ENCODE results near the gene MAP3K10.
A peak's percentile ranks its signal among the peaks of the same experiment; 100 is the strongest.
"Not testable (repeated sequence)": the region's sequence is repeated elsewhere in the genome, so short reads cannot be mapped to it uniquely, and the experiment has no call there.

Gene MAP3K10

GRCh38 chr19:40190891-40191835 lies at the start of gene MAP3K10:
Gene MAP3K10, plus strand, starts transcription at chr19:40191426. Its CDS starts 606 bp downstream, at chr19:40192032.
- peak; percentile 42 for DNase-seq (ENCODE audit: low read depth in 2 of 2)

DNA sequence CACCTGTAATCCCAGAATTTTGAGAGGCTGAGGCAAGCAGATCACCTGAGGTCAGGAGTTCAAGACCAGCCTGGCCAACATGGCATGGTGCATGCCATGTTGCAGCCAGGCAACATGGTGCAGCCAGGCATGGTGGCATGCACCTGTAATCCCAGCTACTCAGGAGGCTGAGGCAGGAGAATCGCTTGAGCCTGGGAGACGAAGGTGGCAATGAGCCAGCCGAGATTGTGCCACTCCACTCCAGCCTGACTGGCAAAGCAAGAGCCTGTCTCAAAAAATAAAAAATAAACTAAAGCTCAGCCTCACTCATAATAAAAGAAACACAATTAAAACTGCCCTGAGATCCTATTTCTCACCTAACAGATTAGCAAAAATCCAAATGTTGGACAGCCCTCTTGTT lies 49.7 kb upstream of the MAP3K10 start:
- no peak for DNase-seq (ENCODE audit: low read depth in 2 of 2)

DNA sequence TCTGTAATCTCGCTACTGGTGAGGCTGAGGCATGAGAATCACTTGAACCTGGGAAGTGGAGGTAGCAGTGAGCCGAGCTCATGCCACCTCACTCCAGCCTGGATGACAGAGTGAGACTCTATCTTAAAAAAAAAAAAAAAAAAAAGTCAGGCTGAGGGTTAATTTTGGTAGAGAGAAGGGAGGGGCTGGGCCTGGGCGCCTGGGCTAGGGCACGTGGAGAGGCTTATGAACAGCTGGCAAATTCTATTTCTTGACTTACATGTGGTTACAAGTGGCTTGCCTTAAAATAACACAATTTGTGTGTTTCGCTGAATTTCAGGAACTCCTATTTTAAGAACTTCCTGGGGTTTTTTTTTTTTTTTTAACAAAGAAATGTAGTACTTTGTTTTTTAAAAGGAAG lies 47.6 kb upstream of the MAP3K10 start:
- no peak for DNase-seq (ENCODE audit: low read depth in 2 of 2)

DNA sequence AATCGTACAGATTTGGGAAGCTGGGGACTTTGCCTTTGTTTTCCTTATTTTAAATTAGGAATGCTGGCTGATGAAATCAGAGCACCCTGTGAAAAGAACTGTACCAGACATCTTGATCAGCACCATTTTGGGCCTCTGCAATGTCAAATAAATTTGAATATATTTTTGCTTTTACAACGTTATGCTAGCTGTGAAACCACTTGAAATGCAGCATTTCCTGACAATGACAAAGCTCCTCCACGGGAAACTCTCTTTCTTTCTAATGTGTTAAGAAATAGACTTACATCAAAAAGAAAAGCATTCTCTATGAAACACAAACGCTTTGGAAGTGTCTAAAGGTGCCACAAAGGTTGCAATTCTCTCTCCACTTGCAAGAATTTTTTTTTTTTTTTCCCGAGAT lies 47.1 kb upstream of the MAP3K10 start:
- DNase-seq (ENCODE audit: low read depth in 2 of 2): no peak

DNA sequence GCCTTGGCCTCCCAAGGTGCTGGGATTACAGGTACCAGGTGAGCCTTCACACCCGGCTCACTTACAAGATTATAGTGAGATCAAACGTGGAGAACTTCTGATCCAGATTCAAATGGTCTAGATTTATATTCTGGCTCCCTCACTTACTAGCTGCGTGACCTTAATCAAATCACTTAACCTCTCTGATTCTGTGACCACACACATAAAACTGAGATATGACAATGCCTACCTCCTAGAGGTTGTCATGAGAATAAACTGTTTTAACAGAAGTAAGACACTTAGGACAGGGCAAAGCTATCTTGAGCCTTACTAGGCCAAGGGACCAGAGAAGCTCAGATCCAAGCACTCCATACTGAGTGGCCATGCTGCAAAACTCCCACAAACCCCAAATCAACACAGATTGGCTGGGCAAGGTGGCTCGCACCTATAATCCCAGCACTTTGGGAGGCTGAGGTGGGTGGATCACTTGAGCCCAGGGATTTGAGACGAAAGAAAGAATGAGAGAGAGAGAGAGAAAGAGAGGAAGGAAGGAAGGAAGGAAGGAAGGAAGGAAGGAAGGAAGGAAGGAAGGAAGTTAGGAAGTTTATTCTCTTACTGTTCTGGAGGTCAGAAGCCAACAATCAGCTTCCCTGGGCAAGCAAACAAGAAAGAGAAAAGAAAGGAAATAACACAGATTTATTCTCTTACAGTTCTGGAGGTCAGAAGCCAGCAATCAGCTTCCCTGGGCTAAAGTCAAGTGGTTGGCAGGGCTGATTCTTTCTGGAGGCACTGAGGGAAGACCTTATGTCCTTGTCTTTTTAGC lies 46.1 kb upstream of the MAP3K10 start:
- DNase-seq (ENCODE audit: low read depth in 2 of 2): no peak

- not testable (repeated sequence) for DNase-seq (ENCODE audit: low read depth in 2 of 2)
These were observed 45.5 kb upstream of the MAP3K10 start for GRCh38 chr19:40145749-40146029.

- no peak for DNase-seq (ENCODE audit: low read depth in 2 of 2)
These were observed 43.9 kb upstream of the MAP3K10 start for GRCh38 chr19:40147338-40147692.

DNA sequence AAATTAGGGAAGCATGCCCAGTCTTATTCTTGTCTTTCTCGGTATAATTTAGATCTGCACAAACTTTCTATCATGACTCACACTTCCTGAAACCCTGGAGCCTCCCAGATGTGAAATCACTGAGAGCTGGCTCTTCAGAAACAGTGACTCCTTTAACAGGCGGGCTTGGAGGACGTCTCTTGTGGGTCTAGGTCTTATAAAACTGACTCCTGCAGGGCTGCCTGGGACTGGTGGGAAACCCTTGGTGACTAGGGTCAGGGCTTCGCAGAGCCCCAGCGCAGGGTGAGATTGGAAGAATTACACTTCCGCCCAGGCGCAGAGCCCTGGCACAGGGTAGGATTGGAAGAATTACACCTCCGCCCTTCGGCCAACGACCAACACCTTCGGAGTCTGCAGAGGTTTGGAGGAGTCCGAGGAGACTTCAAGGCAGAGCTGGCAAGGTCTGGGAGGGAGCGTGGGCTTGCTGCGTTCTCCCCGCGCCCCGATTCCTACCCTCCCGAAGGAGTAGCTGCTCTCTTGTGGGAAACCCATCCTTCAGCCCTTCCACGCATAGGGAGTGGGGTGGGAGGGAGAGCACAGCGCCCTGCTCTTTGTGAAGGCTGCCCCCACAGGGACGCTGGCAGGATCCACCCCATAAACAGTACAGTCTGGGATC lies 43.4 kb upstream of the MAP3K10 start:
- peak; percentile 57 to 65 for DNase-seq (ENCODE audit: low read depth in 2 of 2)

GRCh38 chr19:40149501-40149900 lies 41.7 kb upstream of the MAP3K10 start:
- DNase-seq (ENCODE audit: low read depth in 2 of 2): no peak

- DNase-seq (ENCODE audit: low read depth in 2 of 2): no peak
These were observed 41.1 kb upstream of the MAP3K10 start for GRCh38 chr19:40150170-40150569.

GRCh38 chr19:40154121-40154680 lies 37.0 kb upstream of the MAP3K10 start:
- no peak for DNase-seq (ENCODE audit: low read depth in 2 of 2)

GRCh38 chr19:40155749-40156265 lies 35.4 kb upstream of the MAP3K10 start:
- no peak for DNase-seq (ENCODE audit: low read depth in 2 of 2)

- no peak for DNase-seq (ENCODE audit: low read depth in 2 of 2)
These were observed 34.2 kb upstream of the MAP3K10 start for GRCh38 chr19:40157059-40157458.

DNA sequence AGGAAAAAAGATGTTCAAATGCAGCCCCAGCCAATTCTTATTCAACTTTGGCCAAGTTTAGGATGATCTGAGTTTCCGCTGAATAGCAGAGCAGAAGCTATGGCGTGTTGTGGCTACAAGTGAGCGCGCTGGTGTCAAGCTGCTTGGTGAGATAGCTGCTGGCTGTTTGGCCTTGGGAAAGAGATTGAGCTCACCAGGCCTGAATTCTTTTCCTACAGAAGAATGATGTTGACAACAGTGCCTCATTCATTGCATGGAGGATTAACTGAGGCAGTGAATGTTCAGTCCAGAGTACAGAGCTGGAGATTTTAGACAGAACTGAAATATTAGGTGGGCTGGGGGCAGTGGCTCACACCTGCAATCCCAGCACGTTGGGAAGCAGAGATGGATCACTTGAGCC lies 31.5 kb upstream of the MAP3K10 start:
- no peak for DNase-seq (ENCODE audit: low read depth in 2 of 2)

GRCh38 chr19:40162104-40162503 lies 29.1 kb upstream of the MAP3K10 start:
- no peak for DNase-seq (ENCODE audit: low read depth in 2 of 2)

GRCh38 chr19:40163541-40164129 lies 27.6 kb upstream of the MAP3K10 start:
- no peak for DNase-seq (ENCODE audit: low read depth in 2 of 2)

DNA sequence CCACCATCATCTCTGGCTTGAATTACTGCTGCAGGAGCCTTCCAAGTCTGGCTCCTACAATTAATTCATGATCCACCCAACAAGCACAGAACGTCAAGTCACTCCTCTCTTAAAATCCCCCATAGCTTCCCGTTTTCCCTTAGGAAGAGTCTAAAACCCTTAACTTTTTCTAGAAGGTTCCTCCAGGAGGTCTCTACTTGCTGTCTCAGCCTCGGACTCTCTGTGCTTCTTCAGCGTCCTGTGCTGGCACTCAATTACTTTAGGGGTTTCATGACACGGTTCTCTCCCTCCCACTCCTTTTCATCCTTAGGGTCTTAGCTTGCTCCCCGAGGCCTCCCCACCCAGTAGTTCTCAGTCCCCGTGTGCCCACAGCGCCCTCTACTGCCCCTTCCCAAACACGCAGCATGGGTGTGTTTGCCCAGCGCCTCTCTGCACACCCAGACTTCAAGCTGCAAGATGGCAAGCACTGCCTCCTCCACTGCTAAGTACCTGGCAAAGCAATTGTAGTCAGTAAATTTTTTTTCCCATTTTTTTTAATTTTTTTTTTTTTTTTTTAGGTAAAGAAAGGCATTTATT lies 25.8 kb upstream of the MAP3K10 start:
- DNase-seq (ENCODE audit: low read depth in 2 of 2): no peak

GRCh38 chr19:40169482-40170302 lies 21.5 kb upstream of the MAP3K10 start:
- not testable (repeated sequence) for DNase-seq (ENCODE audit: low read depth in 2 of 2)

DNA sequence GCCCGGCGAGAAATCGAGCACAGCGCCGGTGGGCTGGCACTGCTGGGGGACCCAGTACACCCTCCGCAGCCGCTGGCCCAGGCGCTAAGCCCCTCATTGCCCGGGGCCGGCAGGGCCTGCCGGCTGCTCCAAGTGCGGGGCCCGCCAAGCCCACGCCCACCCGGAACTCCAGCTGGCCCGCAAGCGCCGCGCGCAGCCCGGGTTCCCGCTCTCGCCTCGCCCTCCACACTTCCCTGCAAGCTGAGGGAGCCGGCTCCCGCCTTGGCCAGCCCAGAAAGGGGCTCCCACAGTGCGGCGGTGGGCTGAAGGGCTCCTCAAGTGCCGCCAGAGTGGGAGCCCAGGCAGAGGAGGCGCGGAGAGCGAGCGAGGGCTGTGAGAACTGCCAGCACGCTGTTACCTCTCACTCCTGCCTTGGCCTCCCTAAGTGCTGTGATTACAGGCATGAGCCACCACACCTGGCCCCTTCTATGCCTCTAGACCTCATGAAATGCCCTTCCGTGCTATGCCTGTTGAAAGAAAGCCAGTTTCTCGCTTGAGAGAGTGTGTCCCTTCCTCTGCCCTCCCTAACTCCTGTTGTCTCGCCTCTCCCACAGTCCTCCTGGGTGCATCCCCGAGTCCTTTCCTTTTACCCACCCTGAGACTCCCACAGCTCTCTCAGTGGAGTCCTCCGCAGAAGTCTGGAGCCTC lies 20.8 kb upstream of the MAP3K10 start:
- DNase-seq (ENCODE audit: low read depth in 2 of 2): not testable (repeated sequence)

DNA sequence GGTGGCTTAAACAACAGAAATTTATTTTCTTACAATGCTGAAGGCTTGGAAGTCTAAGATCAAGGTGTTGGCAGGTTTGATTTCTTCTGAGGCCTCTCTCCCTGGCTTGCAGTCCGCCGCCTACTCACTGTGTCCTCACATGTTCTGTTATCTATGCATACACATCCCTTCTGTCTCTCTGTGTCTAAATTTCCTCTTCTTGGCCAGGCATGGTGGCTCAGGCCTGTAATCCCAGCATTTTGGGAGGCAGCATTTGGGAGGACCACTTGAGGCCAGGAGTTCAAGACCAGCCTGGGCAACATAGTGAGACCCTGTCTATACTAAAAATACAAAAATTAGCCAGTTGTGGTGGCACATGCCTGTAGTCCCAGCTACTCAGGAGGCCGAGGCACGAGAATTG lies 19.9 kb upstream of the MAP3K10 start:
- DNase-seq (ENCODE audit: low read depth in 2 of 2): not testable (repeated sequence)

All from fibroblast of skin of left quadriceps (primary cell).